ENCODE data around the gene KIF4A. TPM values are rescaled to one million over a fixed set of nuclear protein-coding genes. Genes with fewer than 3 reads are reported as not detected.

KIF4A gene
- total RNA-seq, 1 experiment from 2014 or later, result 40.3 TPM

DNA sequence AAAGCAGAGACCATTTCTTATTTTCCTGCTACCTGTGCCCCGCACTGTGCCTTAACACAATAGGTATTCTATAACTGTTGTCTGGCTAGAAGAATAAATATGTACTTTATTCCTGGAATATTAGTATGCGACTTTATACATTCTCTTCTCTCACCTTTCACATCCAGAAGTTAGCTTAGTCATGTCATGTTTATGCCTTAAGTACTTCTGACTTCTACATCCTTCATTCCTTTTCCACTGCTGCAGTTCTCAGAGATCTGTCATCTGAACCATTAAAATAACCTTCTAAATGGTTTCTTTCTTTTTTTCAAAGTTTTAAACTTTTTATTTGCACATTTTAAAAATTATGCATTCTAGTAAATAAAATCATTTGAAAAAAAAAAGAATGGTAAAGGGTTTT is 34.4 kb downstream of the KIF4A start:
- Histone ChIP-seq H3K79me2 (ENCODE audit: insufficient read depth, low read length) (0 out of 2 replicates have a peak, but pooled peaks cover 9% of the 10 kb centered on the region), H3K9me3 (ENCODE audit: control insufficient read depth in 1 of 2, insufficient read depth in 1 of 2, low read depth in 1 of 2, low read length in 2 of 2) (no peaks in the 10 kb centered on the region), H3K4me1 (ENCODE audit: control insufficient read depth in 1 of 2, insufficient read depth in 2 of 2, low read length in 2 of 2) (no peaks in the 10 kb centered on the region), H3K36me3 (ENCODE audit: control insufficient read depth in 1 of 2, insufficient read depth in 2 of 2, low read length in 2 of 2) (no peaks in the 10 kb centered on the region; a peak in 1 of 4 replicates), H3K4me2 (ENCODE audit: low read length) (no peak overlapping the region), H3K9ac (ENCODE audit: low read length) (no peak overlapping the region), H3K27me3 (ENCODE audit: insufficient read depth, low read length) (no peaks in the 10 kb centered on the region), H3K27ac (ENCODE audit: low read depth, low read length) (no peak overlapping the region), H4K20me1 (ENCODE audit: insufficient read depth) (no peaks in the 10 kb centered on the region), H3K9me2 (ENCODE audit: insufficient read depth) (no peaks in the 10 kb centered on the region), H2AFZ (ENCODE audit: low read depth, low read length, poor library complexity, severe bottlenecking) (no peak overlapping the region), H3K4me3 (replicated peaks in 1 of 2; ENCODE audit: low read depth in 1 of 2, low read length in 2 of 2) (no peak overlapping the region)
- ChIA-PET POLR2A (no interaction called here), RAD21 (ENCODE audit: low non-redundant PET in 1 of 2, low total read pairs in 2 of 2, uncharacterized antibody in 2 of 2, unreplicated experiment in 2 of 2) (no interaction called here), CTCF (no interaction called here)
- no peak for DNase-seq (ENCODE audit: low read depth, low spot score)
- TF ChIP-seq POLR2AphosphoS5 (IDR thresholded peaks at IDR 0.05; ENCODE audit: low read depth, low read length) (no peak), YY1 (IDR thresholded peaks at IDR 0.05; ENCODE audit: extremely low read depth, insufficient replicate concordance, low read depth, low read length) (no peak), ZFX (IDR thresholded peaks at IDR 0.05) (no peak), CBX3 (IDR thresholded peaks at IDR 0.05; ENCODE audit: low read depth) (no peak), ZNF274 (IDR thresholded peaks at IDR 0.05; ENCODE audit: low read depth, low read length) (no peak), JUND (IDR thresholded peaks at IDR 0.05) (no peak), EGR1 (IDR thresholded peaks at IDR 0.05; ENCODE audit: low read depth) (no peak), MAX (IDR thresholded peaks at IDR 0.05) (no peak), SIN3A (IDR thresholded peaks at IDR 0.05; ENCODE audit: low read depth) (no peak), SRF (IDR thresholded peaks at IDR 0.05; ENCODE audit: low read depth) (no peak), SP1 (IDR thresholded peaks at IDR 0.05; ENCODE audit: low read depth) (no peak), EZH2phosphoT487 (IDR thresholded peaks at IDR 0.05; ENCODE audit: borderline replicate concordance) (no peak), POLR2A (IDR thresholded peaks at IDR 0.05; ENCODE audit: borderline replicate concordance, extremely low read depth, insufficient read depth, insufficient read length) (no peak), RAD21 (IDR thresholded peaks at IDR 0.05; ENCODE audit: low read depth) (no peak)
- TF ChIP-seq, protein P1, sequence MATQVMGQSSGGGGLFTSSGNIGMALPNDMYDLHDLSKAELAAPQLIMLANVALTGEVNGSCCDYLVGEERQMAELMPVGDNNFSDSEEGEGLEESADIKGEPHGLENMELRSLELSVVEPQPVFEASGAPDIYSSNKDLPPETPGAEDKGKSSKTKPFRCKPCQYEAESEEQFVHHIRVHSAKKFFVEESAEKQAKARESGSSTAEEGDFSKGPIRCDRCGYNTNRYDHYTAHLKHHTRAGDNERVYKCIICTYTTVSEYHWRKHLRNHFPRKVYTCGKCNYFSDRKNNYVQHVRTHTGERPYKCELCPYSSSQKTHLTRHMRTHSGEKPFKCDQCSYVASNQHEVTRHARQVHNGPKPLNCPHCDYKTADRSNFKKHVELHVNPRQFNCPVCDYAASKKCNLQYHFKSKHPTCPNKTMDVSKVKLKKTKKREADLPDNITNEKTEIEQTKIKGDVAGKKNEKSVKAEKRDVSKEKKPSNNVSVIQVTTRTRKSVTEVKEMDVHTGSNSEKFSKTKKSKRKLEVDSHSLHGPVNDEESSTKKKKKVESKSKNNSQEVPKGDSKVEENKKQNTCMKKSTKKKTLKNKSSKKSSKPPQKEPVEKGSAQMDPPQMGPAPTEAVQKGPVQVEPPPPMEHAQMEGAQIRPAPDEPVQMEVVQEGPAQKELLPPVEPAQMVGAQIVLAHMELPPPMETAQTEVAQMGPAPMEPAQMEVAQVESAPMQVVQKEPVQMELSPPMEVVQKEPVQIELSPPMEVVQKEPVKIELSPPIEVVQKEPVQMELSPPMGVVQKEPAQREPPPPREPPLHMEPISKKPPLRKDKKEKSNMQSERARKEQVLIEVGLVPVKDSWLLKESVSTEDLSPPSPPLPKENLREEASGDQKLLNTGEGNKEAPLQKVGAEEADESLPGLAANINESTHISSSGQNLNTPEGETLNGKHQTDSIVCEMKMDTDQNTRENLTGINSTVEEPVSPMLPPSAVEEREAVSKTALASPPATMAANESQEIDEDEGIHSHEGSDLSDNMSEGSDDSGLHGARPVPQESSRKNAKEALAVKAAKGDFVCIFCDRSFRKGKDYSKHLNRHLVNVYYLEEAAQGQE (IDR thresholded peaks at IDR 0.05; ENCODE audit: low read depth), result no peak
- TF ChIP-seq, protein P2, sequence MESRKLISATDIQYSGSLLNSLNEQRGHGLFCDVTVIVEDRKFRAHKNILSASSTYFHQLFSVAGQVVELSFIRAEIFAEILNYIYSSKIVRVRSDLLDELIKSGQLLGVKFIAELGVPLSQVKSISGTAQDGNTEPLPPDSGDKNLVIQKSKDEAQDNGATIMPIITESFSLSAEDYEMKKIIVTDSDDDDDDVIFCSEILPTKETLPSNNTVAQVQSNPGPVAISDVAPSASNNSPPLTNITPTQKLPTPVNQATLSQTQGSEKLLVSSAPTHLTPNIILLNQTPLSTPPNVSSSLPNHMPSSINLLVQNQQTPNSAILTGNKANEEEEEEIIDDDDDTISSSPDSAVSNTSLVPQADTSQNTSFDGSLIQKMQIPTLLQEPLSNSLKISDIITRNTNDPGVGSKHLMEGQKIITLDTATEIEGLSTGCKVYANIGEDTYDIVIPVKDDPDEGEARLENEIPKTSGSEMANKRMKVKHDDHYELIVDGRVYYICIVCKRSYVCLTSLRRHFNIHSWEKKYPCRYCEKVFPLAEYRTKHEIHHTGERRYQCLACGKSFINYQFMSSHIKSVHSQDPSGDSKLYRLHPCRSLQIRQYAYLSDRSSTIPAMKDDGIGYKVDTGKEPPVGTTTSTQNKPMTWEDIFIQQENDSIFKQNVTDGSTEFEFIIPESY (IDR thresholded peaks at IDR 0.05; ENCODE audit: extremely low read depth, insufficient replicate concordance, low read length), result no peak
- ATAC-seq, result no peak
- no TSS peak for BruUV-seq (replicated peaks)
- intact Hi-C loops (cut with micrococcal nuclease), result no loop called here

Measured in HCT116 (cell line).